NB4 (cell line): ENCODE measurements around the gene ATXN7L3.

Experiments used
- POLR2A ChIP-seq: IDR thresholded peaks from 2 replicates; pipeline ENCODE4 v1.6.1; 2011; ENCODE audit warnings: mild to moderate bottlenecking; ENCODE audit not compliant: insufficient read length; ENCODE audit errors: extremely low read depth
- TF ChIP-seq, protein P1 (sequence below): IDR thresholded peaks from one replicate; pipeline ENCODE4 v1.5.1; 2012; ENCODE audit warnings: low read depth, low read length

- TF ChIP-seq, protein P1, sequence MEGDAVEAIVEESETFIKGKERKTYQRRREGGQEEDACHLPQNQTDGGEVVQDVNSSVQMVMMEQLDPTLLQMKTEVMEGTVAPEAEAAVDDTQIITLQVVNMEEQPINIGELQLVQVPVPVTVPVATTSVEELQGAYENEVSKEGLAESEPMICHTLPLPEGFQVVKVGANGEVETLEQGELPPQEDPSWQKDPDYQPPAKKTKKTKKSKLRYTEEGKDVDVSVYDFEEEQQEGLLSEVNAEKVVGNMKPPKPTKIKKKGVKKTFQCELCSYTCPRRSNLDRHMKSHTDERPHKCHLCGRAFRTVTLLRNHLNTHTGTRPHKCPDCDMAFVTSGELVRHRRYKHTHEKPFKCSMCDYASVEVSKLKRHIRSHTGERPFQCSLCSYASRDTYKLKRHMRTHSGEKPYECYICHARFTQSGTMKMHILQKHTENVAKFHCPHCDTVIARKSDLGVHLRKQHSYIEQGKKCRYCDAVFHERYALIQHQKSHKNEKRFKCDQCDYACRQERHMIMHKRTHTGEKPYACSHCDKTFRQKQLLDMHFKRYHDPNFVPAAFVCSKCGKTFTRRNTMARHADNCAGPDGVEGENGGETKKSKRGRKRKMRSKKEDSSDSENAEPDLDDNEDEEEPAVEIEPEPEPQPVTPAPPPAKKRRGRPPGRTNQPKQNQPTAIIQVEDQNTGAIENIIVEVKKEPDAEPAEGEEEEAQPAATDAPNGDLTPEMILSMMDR = no peak
- TF ChIP-seq POLR2A = no peak
Observed at GRCh38 chr17:44147812-44148211, 51.9 kb downstream of the ATXN7L3 start.
